Transverse colon (tissue), 4 donors: ENCODE measurements around the gene TEX30. TPM values are rescaled to one million over a fixed set of nuclear protein-coding genes. Genes with fewer than 3 reads are reported as not detected.

Experiments
- DNase-seq: peaks from one replicate; pipeline ENCODE4 v3.0.0-alpha.2; 2019
- H3K27ac ChIP-seq, 4 donors: fragments of 200-600 bp; sonication (generic); 2 replicates each; pipeline ENCODE4 v1.5.1; 2016 to 2018; ENCODE audit warnings: inconsistent platforms in 4 of 4
- H3K27me3 ChIP-seq: fragments of 200-600 bp; sonication (generic); 2 replicates; pipeline ENCODE4 v1.5.1; 2017; ENCODE audit warnings: inconsistent platforms
- H3K36me3 ChIP-seq, 4 donors: fragments of 200-600 bp; sonication (generic); 2 replicates each; pipeline ENCODE4 v1.5.1; 2017 to 2019; ENCODE audit warnings: inconsistent platforms in 4 of 4
- H3K4me1 ChIP-seq, 4 donors: fragments of 200-600 bp; sonication (generic); 2 replicates each; pipeline ENCODE4 v1.5.1; 2017 to 2020; ENCODE audit warnings: inconsistent platforms in 4 of 4
- H3K4me3 ChIP-seq, 4 donors: fragments of 200-600 bp; sonication (generic); 1 replicate in 1 of 4; 2 replicates in 3 of 4; pipeline versions ENCODE4 v1.5.1 to v1.6.1; 2017 to 2019; ENCODE audit warnings: inconsistent platforms in 4 of 4
- H3K9me3 ChIP-seq, 2 donors: fragments of 200-600 bp; sonication (generic); 2 replicates each; pipeline ENCODE4 v1.5.1; 2017 to 2019; ENCODE audit warnings: inconsistent platforms in 2 of 2
- EP300 ChIP-seq: sonication (generic); formaldehyde crosslinking; IDR thresholded peaks from one replicate; pipeline ENCODE4 v1.6.1; 2017; ENCODE audit warnings: antibody characterized with exemption, low read depth
- POLR2A ChIP-seq: fragments of 450-650 bp; IDR thresholded peaks from one replicate; pipeline ENCODE4 v1.6.1; 2016; ENCODE audit warnings: antibody characterized with exemption, mild to moderate bottlenecking, moderate library complexity
- POLR2AphosphoS5 ChIP-seq, 3 donors: sonication (generic); formaldehyde crosslinking; IDR thresholded peaks; one replicate each; pipeline ENCODE4 v1.6.1; 2016; ENCODE audit warnings: antibody characterized with exemption in 3 of 3
- WGBS, 2 donors: methylation state at CpG; one replicate each; pipeline ENCODE4 v1.1.5; 2018; ENCODE audit warnings: low coverage in 1 of 2; 5-methylcytosine and 5-hydroxymethylcytosine counted together
- in situ Hi-C, 4 donors: fragments of 200-750 bp; cut with MboI; loops; one replicate each; pipeline versions ENCODE4 v1.15.0 to v1.15.1; 2017; ENCODE audit warnings: low sequenced_read_pairs in 3 of 4, low pct_ligation_motif_present in 1 of 4, low pct_unique_long_range_greater_than_20kb in 1 of 4
- intact Hi-C: fragments of 100-400 bp; cut with DNase I; formaldehyde crosslinking; loops from one replicate; pipeline ENCODE4 v1.15.1; 2023; ENCODE audit warnings: low total_unique reads
- total RNA-seq, 4 donors: library from RNA; depleted of rRNA; stranded (reverse); fragments of >200 nt; gene quantifications; one replicate each; pipeline ENCODE4 v1.1.0, GENCODE V29; 2016
- TF ChIP-seq, protein P1 (sequence below), 5 experiments: fragments of 200-600 bp in 3 of 5; fragments of 450-650 bp in 2 of 5; sonication (generic) in 3 of 5; IDR thresholded peaks; 1 replicate in 2 of 5; 2 replicates in 3 of 5; pipeline ENCODE4 v1.5.1; 2016 to 2017; ENCODE audit warnings: antibody characterized with exemption in 5 of 5, inconsistent platforms in 3 of 5, mild to moderate bottlenecking in 2 of 5, moderate library complexity in 1 of 5

TEX30 gene
- total RNA-seq, 4 donors from 2014 or later, result 5.4 to 6.0 (median 6.0) TPM; not detected in 1

DNA sequence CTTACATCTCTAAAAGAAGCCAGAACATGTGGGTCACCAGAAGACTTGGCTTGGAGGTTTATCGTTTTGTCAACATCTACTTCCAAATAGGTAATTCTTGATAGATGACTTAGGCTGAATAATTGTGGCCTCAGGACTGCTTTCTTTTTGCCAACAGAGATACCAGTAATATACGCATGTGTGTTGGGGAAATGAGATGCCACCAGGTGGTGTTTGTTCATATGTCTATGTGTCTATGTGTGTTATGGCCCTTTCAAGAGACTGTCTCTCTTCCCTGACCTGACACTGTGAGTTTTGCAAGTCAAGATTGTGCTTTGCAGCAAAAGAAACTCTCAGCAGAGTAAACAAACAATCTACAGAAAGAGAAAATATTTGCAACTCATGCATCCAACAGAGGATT, 47.2 kb downstream of the TEX30 start:
- WGBS, 2 donors, result 56 to 75% methylated on average over 2 of the region's 2 CpGs
- Histone ChIP-seq H3K27me3 (peaks cover 15% of the 10 kb centered on the region), H3K36me3 (no peaks in the 10 kb centered on the region), H3K4me1 (no peaks in the 10 kb centered on the region), H3K9me3 (no peaks in the 10 kb centered on the region), H3K4me3 (no peak overlapping the region), H3K27ac (no peak overlapping the region)
- TF ChIP-seq EP300, result no peak
- TF ChIP-seq, protein P1, sequence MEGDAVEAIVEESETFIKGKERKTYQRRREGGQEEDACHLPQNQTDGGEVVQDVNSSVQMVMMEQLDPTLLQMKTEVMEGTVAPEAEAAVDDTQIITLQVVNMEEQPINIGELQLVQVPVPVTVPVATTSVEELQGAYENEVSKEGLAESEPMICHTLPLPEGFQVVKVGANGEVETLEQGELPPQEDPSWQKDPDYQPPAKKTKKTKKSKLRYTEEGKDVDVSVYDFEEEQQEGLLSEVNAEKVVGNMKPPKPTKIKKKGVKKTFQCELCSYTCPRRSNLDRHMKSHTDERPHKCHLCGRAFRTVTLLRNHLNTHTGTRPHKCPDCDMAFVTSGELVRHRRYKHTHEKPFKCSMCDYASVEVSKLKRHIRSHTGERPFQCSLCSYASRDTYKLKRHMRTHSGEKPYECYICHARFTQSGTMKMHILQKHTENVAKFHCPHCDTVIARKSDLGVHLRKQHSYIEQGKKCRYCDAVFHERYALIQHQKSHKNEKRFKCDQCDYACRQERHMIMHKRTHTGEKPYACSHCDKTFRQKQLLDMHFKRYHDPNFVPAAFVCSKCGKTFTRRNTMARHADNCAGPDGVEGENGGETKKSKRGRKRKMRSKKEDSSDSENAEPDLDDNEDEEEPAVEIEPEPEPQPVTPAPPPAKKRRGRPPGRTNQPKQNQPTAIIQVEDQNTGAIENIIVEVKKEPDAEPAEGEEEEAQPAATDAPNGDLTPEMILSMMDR (IDR thresholded peaks at IDR 0.05), result no peak
- no peak for TF ChIP-seq POLR2A
- intact Hi-C loops (no loop called here), in situ Hi-C loops (no loop called here)
- DNase-seq, result no peak

GRCh38 chr13:102724923-102725322, 48.7 kb downstream of the TEX30 start:
- intact Hi-C loops, result no loop called here
- 60 to 67% methylated on average over 6 of the region's 6 CpGs for WGBS, 2 donors
- no peaks in the 10 kb centered on the region for H3K36me3 ChIP-seq
- DNase-seq, result no peak
- TF ChIP-seq EP300 (no peak), POLR2AphosphoS5 (IDR thresholded peaks at IDR 0.05) (no peak), POLR2A (no peak)
- TF ChIP-seq, protein P1 (IDR thresholded peaks at IDR 0.05), result peak in 4 of 5 experiments; percentile 13 to 37 (median 28)
- no peak overlapping the region for H3K4me3 ChIP-seq
- in situ Hi-C loops, result no loop called here
- H3K9me3 ChIP-seq, result no peaks in the 10 kb centered on the region
- H3K27me3 ChIP-seq, result peaks cover 11% of the 10 kb centered on the region
- H3K27ac ChIP-seq, result no peak overlapping the region
- H3K4me1 ChIP-seq, result no peaks in the 10 kb centered on the region

GRCh38 chr13:102721800-102722231, 51.8 kb downstream of the TEX30 start:
- in situ Hi-C loops, result no loop called here
- intact Hi-C loops, result no loop called here
- Histone ChIP-seq H3K4me1 (no peaks in the 10 kb centered on the region), H3K9me3 (no peaks in the 10 kb centered on the region), H3K27ac (no peak overlapping the region), H3K27me3 (peaks cover 11% of the 10 kb centered on the region), H3K36me3 (no peaks in the 10 kb centered on the region), H3K4me3 (no peak overlapping the region)
- no peak for DNase-seq
- whole genome bisulfite sequencing, 2 donors, result 41 to 60% methylated on average over 1 of the region's 1 CpG
- TF ChIP-seq, protein P1 (IDR thresholded peaks at IDR 0.05), result no peak
- TF ChIP-seq EP300 (no peak), POLR2A (no peak), POLR2AphosphoS5 (IDR thresholded peaks at IDR 0.05) (no peak)

DNA sequence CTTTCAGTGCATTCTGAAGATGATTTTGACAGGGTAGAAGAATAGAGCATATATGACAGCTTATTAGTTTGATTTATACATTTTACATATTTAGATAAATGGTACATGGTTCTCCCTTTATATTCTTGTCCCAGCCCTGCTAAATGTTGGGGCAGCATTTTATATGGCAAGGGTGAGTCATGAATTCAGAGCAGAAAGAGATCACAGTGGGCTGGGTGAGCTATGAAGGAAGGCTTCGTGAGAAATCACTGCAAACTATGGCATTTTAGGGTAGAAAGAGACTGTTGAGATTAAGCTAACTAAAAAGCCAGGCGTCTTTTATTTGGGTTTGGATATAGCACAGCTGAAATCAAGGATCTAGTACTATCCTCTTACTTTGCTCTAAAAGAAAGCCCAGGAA, 54.8 kb downstream of the TEX30 start:
- no peak overlapping the region for H3K4me3 ChIP-seq
- H3K9me3 ChIP-seq, result no peaks in the 10 kb centered on the region
- 60 to 64% methylated on average over 2 of the region's 2 CpGs for WGBS, 2 donors
- in situ Hi-C loops (no loop called here), intact Hi-C loops (no loop called here)
- TF ChIP-seq POLR2AphosphoS5 (IDR thresholded peaks at IDR 0.05) (no peak), POLR2A (no peak), EP300 (no peak)
- TF ChIP-seq, protein P1 (IDR thresholded peaks at IDR 0.05), result no peak
- DNase-seq, result no peak
- H3K36me3 ChIP-seq, result no peaks in the 10 kb centered on the region
- peaks cover 11% of the 10 kb centered on the region for H3K27me3 ChIP-seq
- no peaks in the 10 kb centered on the region for H3K4me1 ChIP-seq
- no peak overlapping the region for H3K27ac ChIP-seq

Other genes starting within 250 kb of the TEX30 start
- gene TPP2, start 176.8 kb downstream of the TEX30 start, total RNA-seq, result 10 to 100 TPM; 19.1 to 47.8 (median 30.3) TPM
- gene METTL21C, start 78.7 kb downstream of the TEX30 start, total RNA-seq, result not detected
- 1 to 10 TPM in 2 of 4 donors, under 1 TPM in 1, not detected in 1; 0.75 to 3.5 (median 2.0) TPM for gene POGLUT2, start 25.2 kb upstream of the TEX30 start, total RNA-seq
- 10 to 100 TPM in 3 of 4 donors, 1 to 10 TPM in 1; 3.0 to 31.4 (median 23.9) TPM for gene BIVM, start 25.3 kb upstream of the TEX30 start, total RNA-seq
- 100 to 1,000 TPM in 1 of 4 donors, 10 to 100 TPM in 3; 64.4 to 116 (median 84.9) TPM for gene ERCC5, start 72.2 kb upstream of the TEX30 start, total RNA-seq